Spinal cord (tissue), 10 donors: Measurements from ENCODE around the gene ADSL. TPM values are rescaled to one million over a fixed set of nuclear protein-coding genes. Genes with fewer than 3 reads are reported as not detected.

Source experiments
- DNase-seq, 6 donors: peaks; one replicate each; pipeline versions ENCODE4 v3.0.0 to v3.0.0-alpha.2; 2013 to 2015; ENCODE audit warnings: low spot score in 6 of 6, low read depth in 4 of 6
- H3K27ac ChIP-seq: one replicate; pipeline ENCODE4 v1.5.1; 2013; ENCODE audit warnings: low read depth, low read length, control low read depth
- H3K27me3 ChIP-seq: one replicate; pipeline ENCODE4 v1.6.1; 2013; ENCODE audit warnings: low read length; ENCODE audit not compliant: control insufficient read depth, insufficient read depth
- H3K36me3 ChIP-seq: one replicate; pipeline ENCODE4 v1.6.1; 2013; ENCODE audit warnings: low read length; ENCODE audit not compliant: control insufficient read depth, insufficient read depth
- H3K4me1 ChIP-seq: one replicate; pipeline ENCODE4 v1.6.1; 2013; ENCODE audit warnings: low read length; ENCODE audit not compliant: control insufficient read depth, insufficient read depth
- H3K4me3 ChIP-seq: one replicate; pipeline ENCODE4 v1.5.1; 2013; ENCODE audit warnings: low read depth, low read length, control low read depth
- H3K9me3 ChIP-seq: one replicate; pipeline ENCODE4 v1.6.1; 2013; ENCODE audit warnings: low read length; ENCODE audit not compliant: control insufficient read depth, insufficient read depth
- WGBS: methylation state at CpG from one replicate; pipeline ENCODE4 v1.1.5; 2013; ENCODE audit warnings: missing lambda C conversion rate; ENCODE audit not compliant: insufficient coverage; 5-methylcytosine and 5-hydroxymethylcytosine counted together
- long read RNA-seq, 4 donors: transcript quantifications; one replicate each; lab custom pipeline, GENCODE V29; 2026
- polyA plus RNA-seq, 2 donors: library from polyadenylated mRNA; unstranded; fragments of 120-200 nt; gene quantifications; one replicate each; pipeline ENCODE4 v1.2.1, GENCODE V29; 2013; ENCODE audit not compliant: insufficient read length in 2 of 2
- total RNA-seq, 2 donors: library from RNA; depleted of rRNA in 1 of 2; stranded (reverse); fragments of 120-200 nt in 1 of 2; fragments of >200 nt in 1 of 2; gene quantifications; one replicate each; pipeline versions ENCODE4 v1.2.3 to v1.2.4, GENCODE V29; 2013 to 2014
- donor health status: healthy.

The ADSL gene
- total RNA-seq (10 to 100 TPM; 50.3 to 69.9 TPM), polyA plus RNA-seq (10 to 100 TPM; 58.5 to 77.2 TPM)
- long read RNA-seq, donor 1, full-length matches to known transcripts = 26 of 56 reads
- long read RNA-seq, donor 1, partial matches to known transcripts = 30 of 56 reads
- long read RNA-seq, donor 1, other reads (novel, unspliced or antisense) = 0 of 56 reads
- long read RNA-seq, donor 2, full-length matches to known transcripts = 10 of 10 reads
- long read RNA-seq, donor 2, partial matches to known transcripts = 0 of 10 reads
- long read RNA-seq, donor 2, other reads (novel, unspliced or antisense) = 0 of 10 reads
- long read RNA-seq, donor 3, full-length matches to known transcripts = 8 of 8 reads
- long read RNA-seq, donor 3, partial matches to known transcripts = 0 of 8 reads
- long read RNA-seq, donor 3, other reads (novel, unspliced or antisense) = 0 of 8 reads
- long read RNA-seq, donor 4, full-length matches to known transcripts = 29 of 75 reads
- long read RNA-seq, donor 4, partial matches to known transcripts = 46 of 75 reads
- long read RNA-seq, donor 4, other reads (novel, unspliced or antisense) = 0 of 75 reads

DNA sequence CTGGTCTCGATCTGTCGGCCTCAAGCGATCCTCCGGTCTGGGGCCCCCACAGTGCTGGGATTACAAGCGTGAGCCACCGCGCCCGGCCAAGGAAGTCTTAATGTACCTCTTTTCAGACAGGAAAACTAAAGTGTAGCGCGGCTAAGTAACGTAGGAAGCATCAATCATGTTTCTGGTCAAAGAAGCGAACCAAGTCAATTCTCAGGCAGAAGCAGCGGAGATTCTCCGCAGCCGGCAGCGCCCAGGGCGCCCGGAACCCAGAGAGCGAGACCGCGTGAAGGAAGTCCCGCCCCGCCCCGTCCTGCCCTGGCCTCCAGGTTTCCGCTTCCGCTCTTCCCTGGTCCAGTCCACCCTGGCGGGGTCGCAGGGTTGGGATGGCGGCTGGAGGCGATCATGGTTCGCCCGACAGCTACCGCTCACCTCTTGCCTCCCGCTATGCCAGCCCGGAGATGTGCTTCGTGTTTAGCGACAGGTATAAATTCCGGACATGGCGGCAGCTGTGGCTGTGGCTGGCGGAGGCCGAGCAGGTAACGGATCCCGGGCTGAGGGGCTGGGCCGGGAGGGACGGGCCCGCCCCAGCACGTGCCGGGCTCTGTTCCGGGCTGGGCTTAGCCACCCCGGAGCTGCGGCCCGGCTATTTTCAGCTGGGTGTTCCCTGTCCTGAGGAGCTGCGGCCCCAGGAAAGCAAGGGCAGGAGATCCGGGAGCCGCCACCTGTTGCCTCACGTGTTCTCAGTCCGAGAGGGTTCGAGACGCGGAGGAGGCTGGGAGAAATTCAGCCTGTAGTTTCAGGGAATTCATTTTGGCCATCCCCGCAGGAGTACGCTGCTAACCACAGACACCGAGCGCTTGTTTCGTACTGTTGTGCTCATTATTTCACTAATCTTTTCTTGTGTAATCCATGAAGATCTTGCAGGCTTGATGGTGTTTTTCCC lies at the start of gene ADSL:
Gene ADSL (plus strand): TSS at position 316 of the 934 bp plus-strand sequence. CDS start 59 bp downstream, at position 375.
- Histone ChIP-seq H3K27ac (peak within 1 kb of the TSS; percentile 90), H3K9me3 (no peaks in the 10 kb centered on the region), H3K36me3 (peaks cover 17% of the 10 kb centered on the region), H3K4me1 (peaks cover 18% of the 10 kb centered on the region), H3K27me3 (no peaks in the 10 kb centered on the region), H3K4me3 (peak within 1 kb of the TSS; percentile 73)
- DNase-seq = peak; percentile 72 to 96 (median 82)
- WGBS = under 1% methylated on average over 61 of the region's 65 CpGs

DNA sequence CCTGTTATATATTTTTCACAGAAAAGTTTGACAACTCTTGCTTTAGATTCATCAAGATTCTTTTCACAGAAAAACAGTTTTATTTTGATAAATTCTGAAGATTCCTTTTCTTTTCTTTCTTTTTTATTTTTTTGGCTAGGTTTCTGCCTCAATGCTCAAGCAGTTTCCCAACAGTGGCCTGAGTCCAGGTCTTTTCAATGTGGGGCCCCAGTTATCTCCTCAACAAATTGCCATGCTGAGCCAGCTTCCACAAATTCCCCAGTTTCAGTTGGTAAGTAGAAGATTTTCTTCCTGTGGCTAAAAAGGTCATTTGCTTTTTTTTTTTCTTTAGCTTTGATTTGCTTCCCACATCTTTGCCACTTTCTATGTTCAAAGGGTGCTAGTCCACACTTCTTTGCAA lies 46.0 kb upstream of the ADSL start:
- H3K36me3 ChIP-seq = peaks cover 30% of the 10 kb centered on the region
- H3K27me3 ChIP-seq = no peaks in the 10 kb centered on the region
- no peak for DNase-seq
- H3K4me3 ChIP-seq = no peak overlapping the region
- peaks cover 5% of the 10 kb centered on the region for H3K4me1 ChIP-seq
- no peaks in the 10 kb centered on the region for H3K9me3 ChIP-seq
- H3K27ac ChIP-seq = no peak overlapping the region

GRCh38 chr22:40300884-40301672 lies 45.2 kb upstream of the ADSL start:
- 87% methylated on average over 10 of the region's 11 CpGs for WGBS
- no peaks in the 10 kb centered on the region for H3K9me3 ChIP-seq
- peaks cover 30% of the 10 kb centered on the region for H3K36me3 ChIP-seq
- no peaks in the 10 kb centered on the region for H3K27me3 ChIP-seq
- H3K27ac ChIP-seq = peak overlapping the region; percentile 17
- no peak overlapping the region for H3K4me3 ChIP-seq
- peaks cover 5% of the 10 kb centered on the region for H3K4me1 ChIP-seq
- no peak for DNase-seq

DNA sequence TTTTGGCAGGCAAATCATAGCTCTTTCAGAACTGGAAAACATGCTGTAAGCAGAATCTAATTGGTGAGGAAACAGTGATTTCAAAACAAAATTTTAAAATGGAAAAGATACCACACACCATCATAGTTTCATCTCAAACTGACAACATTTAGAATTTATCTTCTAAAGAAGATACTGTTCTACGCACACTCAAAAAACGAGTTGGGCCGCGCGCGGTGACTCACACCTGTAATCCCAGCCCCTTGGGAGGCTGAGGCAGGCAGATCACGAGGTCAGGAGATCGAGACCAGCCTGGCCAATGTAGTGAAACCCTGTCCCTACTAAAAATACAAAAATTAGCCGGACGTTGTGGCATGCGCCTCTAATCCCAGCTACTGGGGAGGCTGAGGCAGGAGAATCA lies 44.2 kb upstream of the ADSL start:
- H3K27me3 ChIP-seq = no peaks in the 10 kb centered on the region
- H3K9me3 ChIP-seq = no peaks in the 10 kb centered on the region
- no peak for DNase-seq
- peaks cover 5% of the 10 kb centered on the region for H3K4me1 ChIP-seq
- H3K4me3 ChIP-seq = no peak overlapping the region
- WGBS = 100% methylated on average over 8 of the region's 11 CpGs
- H3K27ac ChIP-seq = no peak overlapping the region
- H3K36me3 ChIP-seq = peaks cover 35% of the 10 kb centered on the region

DNA sequence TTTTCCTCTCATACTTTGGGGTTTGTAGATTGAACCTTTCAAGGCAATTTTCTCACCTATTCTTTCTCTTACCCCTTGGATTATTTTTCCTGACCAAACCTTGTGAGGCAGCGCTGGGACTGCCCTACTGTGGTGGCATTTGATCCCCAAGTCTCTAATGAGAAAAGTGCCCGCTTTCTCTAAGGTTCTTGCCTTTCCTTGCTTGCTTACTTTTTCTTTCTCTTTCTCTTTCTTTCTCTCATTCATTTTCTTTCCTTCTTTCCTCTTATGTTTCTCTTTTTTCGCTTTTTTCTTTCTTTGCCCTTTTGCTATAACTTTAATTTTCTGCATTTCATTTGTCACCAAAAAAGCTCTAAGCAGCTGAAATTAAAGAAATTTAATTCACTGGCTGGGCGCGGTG lies 40.7 kb upstream of the ADSL start:
- Histone ChIP-seq H3K27ac (no peak overlapping the region), H3K27me3 (no peaks in the 10 kb centered on the region), H3K4me3 (no peak overlapping the region), H3K9me3 (no peaks in the 10 kb centered on the region), H3K36me3 (peaks cover 43% of the 10 kb centered on the region), H3K4me1 (peaks cover 12% of the 10 kb centered on the region)
- DNase-seq = no peak
- WGBS = 100% methylated on average over 5 of the region's 5 CpGs

DNA sequence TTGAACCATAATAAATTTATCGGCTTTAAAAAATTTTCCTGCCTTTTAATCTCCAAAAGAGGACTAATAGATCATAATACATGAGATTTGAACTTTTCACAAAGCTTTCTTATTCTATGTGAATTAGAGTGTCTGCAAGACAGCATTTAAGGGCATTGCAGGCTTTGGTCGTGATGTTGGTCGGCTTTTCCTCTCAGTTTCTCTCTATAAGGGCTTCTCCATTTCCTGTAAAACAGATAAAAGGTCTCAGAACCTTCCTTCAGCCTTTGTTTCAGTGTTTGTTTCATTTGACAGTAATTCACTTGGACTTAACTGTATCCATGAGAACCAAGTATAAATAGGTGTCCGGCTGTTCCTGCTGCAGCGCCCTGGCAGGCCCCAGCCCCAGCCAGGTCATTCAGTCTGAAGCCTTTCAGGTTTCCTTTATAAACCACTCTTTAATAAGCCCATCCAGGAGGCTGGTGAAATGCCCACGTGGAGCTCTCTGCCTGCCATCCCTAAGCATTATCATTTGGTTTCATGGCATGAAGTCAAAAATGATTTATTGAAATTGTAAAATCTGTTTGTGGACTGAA lies 37.2 kb upstream of the ADSL start:
- no peaks in the 10 kb centered on the region for H3K9me3 ChIP-seq
- DNase-seq = no peak
- no peaks in the 10 kb centered on the region for H3K27me3 ChIP-seq
- H3K27ac ChIP-seq = peak overlapping the region; percentile 88
- no peak overlapping the region for H3K4me3 ChIP-seq
- peaks cover 7% of the 10 kb centered on the region for H3K4me1 ChIP-seq
- 60% methylated on average over 1 of the region's 6 CpGs for WGBS
- peaks cover 40% of the 10 kb centered on the region for H3K36me3 ChIP-seq

GRCh38 chr22:40309631-40310030 lies 36.7 kb upstream of the ADSL start:
- Histone ChIP-seq H3K9me3 (no peaks in the 10 kb centered on the region), H3K4me3 (no peak overlapping the region), H3K27ac (peak overlapping the region; percentile 88), H3K36me3 (peaks cover 40% of the 10 kb centered on the region), H3K4me1 (peaks cover 7% of the 10 kb centered on the region), H3K27me3 (no peaks in the 10 kb centered on the region)
- peak in 1 of 6 donors; percentile 24 for DNase-seq

DNA sequence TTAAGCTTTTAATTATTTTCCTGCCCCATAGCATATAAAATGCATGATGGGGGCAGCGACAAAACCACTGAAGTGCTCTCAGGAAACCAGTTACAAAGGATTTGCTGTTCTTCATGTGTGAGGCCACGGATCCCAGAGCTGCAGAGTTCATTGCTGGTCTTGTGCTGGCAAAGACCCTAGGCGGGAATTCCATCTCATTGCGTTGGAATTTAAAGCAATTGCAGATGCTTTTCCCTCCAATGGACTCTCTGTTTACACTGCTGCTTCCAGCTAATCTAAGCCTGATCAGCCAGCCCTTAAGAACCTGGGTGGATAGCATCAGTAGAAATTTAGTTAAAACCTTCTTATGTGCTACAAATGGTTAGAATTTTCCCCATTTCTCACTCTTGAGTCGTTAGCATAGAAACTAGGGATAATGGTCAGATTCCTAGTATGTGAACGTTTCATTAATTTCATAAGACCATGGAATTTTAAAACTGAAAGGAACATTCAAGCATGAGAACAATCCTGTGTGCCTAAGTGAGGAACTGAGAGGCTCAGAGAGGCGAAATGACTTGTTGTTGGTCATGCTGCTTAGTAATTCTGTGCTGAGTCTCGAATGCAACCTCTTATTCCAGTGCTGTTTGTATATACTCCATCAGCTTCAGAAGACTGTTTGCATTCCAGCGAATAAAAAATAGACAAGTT lies 36.1 kb upstream of the ADSL start:
- H3K9me3 ChIP-seq = no peaks in the 10 kb centered on the region
- peaks cover 44% of the 10 kb centered on the region for H3K36me3 ChIP-seq
- 52% methylated on average over 5 of the region's 9 CpGs for WGBS
- peak in 2 of 6 donors; percentile 35 to 70 for DNase-seq
- peaks cover 7% of the 10 kb centered on the region for H3K4me1 ChIP-seq
- no peak overlapping the region for H3K4me3 ChIP-seq
- H3K27me3 ChIP-seq = no peaks in the 10 kb centered on the region
- peak overlapping the region; percentile 88 for H3K27ac ChIP-seq
